GM21619 (cell line): ENCODE data around the gene SOSTDC1.
A peak's percentile ranks its signal among the peaks of the same experiment; 100 is the strongest.

Experiments used
- ATAC-seq: cut with Tn5 transposase; IDR thresholded peaks from one replicate; pipeline ENCODE4 v1.9.1; 2021; ENCODE audit not compliant: unreplicated experiment

SOSTDC1 gene

DNA sequence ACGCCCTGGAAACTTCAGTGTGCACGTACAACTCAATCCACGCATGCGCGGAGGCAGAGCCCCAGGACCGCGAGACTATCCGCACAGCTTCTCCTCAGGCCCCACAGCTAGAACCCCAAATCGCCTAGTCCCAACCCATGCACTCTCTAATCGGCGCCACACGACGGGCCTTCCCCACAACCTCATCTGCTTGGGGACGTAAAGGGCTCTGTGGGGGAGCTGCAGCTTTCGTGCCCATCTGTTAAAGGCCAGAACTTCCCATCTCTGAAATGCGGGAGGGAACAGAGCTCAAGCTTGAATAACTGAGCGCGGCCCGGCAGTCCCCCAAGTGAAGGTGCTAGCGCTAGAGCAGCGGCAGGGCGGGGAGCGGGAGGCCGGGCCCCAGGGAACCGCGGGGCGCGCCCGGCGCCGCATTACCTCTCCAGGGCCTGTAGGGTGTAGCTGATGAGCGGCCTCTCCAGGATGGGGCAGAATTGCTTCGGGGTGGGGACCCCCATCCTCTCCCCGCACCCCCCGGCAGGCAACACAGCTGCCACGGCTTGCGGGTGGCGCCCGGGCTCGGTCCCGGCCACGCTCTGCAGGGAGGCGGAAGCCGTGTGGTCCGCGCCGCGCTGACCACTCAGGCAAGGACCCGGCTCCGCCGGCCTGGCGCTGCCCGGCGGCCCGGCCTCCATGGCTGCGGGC is 44.7 kb downstream of the SOSTDC1 start:
- peak; percentile 82 for ATAC-seq

DNA sequence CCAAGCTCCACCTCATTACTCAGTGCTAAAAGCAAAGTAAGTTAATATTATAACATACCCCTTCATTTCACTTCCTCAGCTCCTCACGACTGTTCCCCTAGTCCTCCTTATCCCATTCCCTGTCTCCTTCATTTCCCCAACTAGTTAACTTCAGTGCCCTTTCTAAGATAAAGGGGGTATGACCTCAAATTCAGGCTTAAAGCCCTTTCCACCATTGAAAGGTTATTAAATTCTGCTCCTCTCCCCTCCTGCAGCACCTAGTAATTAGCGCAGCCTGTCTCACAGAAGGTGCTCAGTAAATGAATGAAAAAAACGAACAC is 45.2 kb downstream of the SOSTDC1 start:
- ATAC-seq: no peak

DNA sequence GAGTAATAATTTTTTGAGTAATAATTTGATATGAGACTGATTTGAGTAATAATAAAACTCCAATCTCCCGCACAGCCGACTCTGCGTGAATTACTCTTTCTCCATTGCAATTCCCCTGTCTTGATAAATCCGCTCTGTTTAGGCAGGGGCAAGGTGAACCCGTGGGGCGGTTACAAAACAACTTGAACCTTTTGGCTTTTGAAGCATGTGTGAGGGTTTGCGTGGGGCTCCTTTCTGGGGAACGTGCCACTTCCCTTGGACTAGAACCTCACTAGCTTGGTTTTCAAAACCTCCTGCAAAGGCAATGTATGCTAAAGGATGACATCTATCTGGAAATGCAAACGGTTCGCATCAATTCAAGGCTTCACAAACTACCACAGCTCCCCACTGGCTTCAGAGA is 45.7 kb downstream of the SOSTDC1 start:
- no peak for ATAC-seq

DNA sequence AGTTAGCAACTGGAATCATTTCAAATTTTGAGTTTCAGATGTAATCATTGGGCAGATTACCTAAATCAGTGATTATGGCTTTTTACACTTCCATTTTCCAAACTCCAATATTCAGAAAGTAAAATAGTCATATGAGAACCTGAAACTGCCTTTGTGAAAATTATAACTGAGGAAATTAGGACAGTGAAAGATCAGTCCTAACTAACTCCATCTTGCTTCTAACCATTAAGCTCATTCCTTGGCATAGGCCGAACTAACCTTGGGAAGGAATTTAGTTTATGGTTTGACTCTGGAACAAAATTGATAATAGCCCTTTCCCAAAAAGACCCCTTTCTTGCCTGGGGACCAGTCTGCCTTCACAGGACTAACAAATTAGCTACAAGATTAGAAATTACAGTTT is 46.4 kb downstream of the SOSTDC1 start:
- no peak for ATAC-seq

DNA sequence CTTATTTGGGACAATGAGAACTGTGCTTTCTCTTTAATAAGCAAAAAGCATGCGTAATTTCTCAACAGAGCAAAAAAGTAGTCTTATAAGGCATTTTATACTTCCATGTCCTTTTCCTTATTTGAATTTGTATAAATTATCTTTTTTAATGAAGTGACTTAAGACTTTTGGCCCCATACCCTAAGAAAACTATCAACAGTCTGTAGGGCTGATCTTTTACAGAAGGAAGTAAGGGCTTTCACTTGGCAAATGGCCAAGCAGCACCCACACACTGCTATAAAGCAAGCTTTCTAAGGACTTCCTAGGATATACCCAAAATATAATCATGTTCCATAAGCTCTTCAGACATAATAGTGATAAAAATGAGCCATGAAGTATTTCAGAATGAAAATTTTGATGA is 47.6 kb downstream of the SOSTDC1 start:
- ATAC-seq: no peak

DNA sequence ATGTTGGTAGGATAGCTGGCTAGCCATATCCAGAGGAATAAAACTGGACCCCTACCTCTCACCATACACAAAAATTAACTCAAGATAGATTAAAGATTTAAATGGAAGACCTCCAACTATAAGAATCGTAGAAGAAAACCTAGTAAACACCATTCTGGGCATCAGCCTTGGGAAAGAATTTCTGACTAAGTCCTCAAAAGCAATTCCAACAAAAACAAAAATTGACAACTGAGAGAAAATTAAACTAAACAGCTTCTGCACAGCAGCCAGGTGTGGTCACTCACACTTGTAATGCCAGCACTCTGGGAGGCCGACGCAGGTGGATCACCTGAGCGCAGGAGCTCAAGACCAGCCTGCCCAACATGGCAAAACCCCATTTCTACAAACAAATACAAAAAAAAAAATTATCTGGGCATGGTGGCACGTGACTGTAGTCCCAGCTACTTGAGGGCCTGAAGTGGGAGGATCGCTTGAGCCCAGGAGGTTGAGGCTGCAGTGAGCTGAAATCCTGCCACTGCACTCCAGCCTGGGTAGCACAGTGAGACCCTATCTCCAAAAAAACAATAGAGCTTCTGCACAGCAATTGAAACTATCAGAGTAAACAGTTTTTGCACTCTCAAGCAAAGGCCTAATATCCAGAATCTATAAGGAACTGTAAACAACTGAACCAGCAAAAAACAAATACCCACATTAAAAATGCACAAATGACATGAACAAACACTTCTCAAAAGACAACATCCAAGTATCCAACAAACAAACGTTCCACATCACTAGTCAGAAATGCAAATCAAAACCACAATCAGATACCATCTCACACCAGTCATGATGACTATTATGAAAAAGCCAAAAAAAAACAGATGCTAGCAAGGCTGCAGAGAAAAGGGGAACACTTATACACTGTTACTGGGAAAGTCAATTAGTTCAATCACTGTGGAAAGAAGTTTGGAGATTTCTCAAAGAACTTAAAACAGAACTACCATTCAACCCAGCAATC is 49.0 kb downstream of the SOSTDC1 start:
- no peak for ATAC-seq

DNA sequence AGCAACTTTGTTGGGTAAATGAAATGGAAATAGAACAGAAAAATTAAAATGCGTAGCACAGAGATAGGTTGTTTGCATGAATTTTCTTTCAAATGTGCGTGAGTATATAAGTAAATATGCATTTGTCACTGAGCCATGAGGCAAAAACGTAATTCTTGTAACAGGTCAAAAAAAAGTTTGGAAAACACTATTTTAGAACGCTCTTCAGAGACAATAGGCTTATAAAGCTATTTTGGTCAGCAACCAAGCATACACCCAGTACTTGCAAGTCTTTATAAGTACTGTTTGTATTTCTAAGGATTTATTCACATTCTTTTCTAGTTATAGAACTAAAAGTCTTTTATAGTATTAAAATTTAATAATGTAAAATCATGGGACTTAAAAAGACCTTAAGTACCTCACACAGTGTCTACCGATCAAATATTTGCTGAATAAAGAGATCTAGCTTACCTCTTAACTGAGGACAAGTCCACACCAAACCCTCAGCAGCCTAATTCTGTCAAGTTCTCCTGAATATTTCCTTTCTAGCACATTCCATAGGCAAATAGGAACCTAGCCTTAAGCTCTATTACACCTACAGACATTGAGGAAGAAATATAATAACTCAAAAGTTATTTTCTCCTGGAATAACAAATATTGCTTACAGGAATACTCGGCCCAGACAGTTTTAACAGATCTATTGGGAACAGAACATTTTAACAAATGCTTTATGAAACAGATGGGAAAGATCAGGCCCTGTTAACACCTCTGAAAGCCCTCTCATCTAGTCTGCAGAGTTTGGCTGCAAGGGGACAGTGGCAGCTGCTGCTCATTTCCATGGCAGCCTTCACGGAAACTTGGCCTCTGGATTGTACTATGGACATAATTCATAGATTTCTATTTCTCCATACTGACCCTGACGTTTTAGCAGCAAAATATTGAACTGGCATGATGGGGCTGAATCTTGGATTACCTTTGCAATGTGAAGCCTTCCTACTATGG is 53.0 kb downstream of the SOSTDC1 start:
- ATAC-seq: no peak
